Sigmoid colon (tissue), 7 donors: ENCODE data around the gene MYL10. TPM values are rescaled to one million over a fixed set of nuclear protein-coding genes. Genes with fewer than 3 reads are reported as not detected.

Source experiments
- DNase-seq: peaks from one replicate; pipeline ENCODE4 v3.0.0-alpha.2; 2019
- H3K27ac ChIP-seq, 4 donors: fragments of 200-600 bp; sonication (generic); one replicate each; pipeline ENCODE4 v1.5.1; 2016 to 2019; ENCODE audit warnings: mild to moderate bottlenecking in 1 of 4
- H3K27me3 ChIP-seq, 3 donors: fragments of 200-600 bp; sonication (generic); one replicate each; pipeline ENCODE4 v1.5.1; 2019; ENCODE audit warnings: mild to moderate bottlenecking in 1 of 3
- H3K36me3 ChIP-seq, 4 donors: fragments of 200-600 bp; sonication (generic); one replicate each; pipeline ENCODE4 v1.5.1; 2016 to 2019
- H3K4me1 ChIP-seq, 4 donors: fragments of 200-600 bp; sonication (generic); one replicate each; pipeline ENCODE4 v1.5.1; 2017 to 2019
- H3K4me3 ChIP-seq, 4 donors: fragments of 200-600 bp; sonication (generic); one replicate each; pipeline ENCODE4 v1.5.1; 2017 to 2019; ENCODE audit warnings: mild to moderate bottlenecking in 2 of 4, moderate library complexity in 1 of 4
- H3K9me3 ChIP-seq, 4 donors: fragments of 200-600 bp in 3 of 4; sonication (generic) in 3 of 4; one replicate each; pipeline versions ENCODE4 v1.5.1 to v1.6.1; 2013 to 2019
- EP300 ChIP-seq, 4 donors: sonication (generic); formaldehyde crosslinking; IDR thresholded peaks; one replicate each; pipeline ENCODE4 v1.6.1; 2017; ENCODE audit warnings: antibody characterized with exemption in 4 of 4
- POLR2A ChIP-seq, 2 donors: fragments of 450-650 bp; IDR thresholded peaks; one replicate each; pipeline ENCODE4 v1.6.1; 2016; ENCODE audit warnings: antibody characterized with exemption in 2 of 2, mild to moderate bottlenecking in 2 of 2, moderate library complexity in 2 of 2
- POLR2AphosphoS5 ChIP-seq, 4 donors: sonication (generic); formaldehyde crosslinking; IDR thresholded peaks; one replicate each; pipeline ENCODE4 v1.6.1; 2017; ENCODE audit warnings: antibody characterized with exemption in 4 of 4
- WGBS, 2 donors: extraction: QIAGEN DNeasy Blood & Tissue Kit; methylation state at CpG; one replicate each; pipeline ENCODE4 v1.1.7; 2013; 5-methylcytosine and 5-hydroxymethylcytosine counted together
- intact Hi-C: fragments of 100-400 bp; cut with DNase I; formaldehyde crosslinking; loops from one replicate; pipeline ENCODE4 v1.15.1; 2023
- polyA plus RNA-seq, 3 donors: library from polyadenylated mRNA; stranded (reverse); fragments of 200-250 nt; gene quantifications; one replicate each; pipeline ENCODE4 v1.2.3, GENCODE V29; 2013
- total RNA-seq, 4 donors: library from RNA; depleted of rRNA; stranded (reverse); fragments of >200 nt; gene quantifications; one replicate each; pipeline ENCODE4 v1.1.0, GENCODE V29; 2016
- TF ChIP-seq, protein P1 (sequence below), 4 experiments: fragments of 450-650 bp in 3 of 4; fragments of 200-600 bp in 1 of 4; IDR thresholded peaks; one replicate each; pipeline ENCODE4 v1.5.1; 2016 to 2019; ENCODE audit warnings: antibody characterized with exemption in 4 of 4, mild to moderate bottlenecking in 3 of 4, moderate library complexity in 2 of 4
- donor health status: healthy with polysubstance abuse.
- donor health status: Bipolar disorder and iron deficiency.
- donor health status: healthy.

MYL10 gene
- total and polyA plus RNA-seq, 7 donors, result not detected

DNA sequence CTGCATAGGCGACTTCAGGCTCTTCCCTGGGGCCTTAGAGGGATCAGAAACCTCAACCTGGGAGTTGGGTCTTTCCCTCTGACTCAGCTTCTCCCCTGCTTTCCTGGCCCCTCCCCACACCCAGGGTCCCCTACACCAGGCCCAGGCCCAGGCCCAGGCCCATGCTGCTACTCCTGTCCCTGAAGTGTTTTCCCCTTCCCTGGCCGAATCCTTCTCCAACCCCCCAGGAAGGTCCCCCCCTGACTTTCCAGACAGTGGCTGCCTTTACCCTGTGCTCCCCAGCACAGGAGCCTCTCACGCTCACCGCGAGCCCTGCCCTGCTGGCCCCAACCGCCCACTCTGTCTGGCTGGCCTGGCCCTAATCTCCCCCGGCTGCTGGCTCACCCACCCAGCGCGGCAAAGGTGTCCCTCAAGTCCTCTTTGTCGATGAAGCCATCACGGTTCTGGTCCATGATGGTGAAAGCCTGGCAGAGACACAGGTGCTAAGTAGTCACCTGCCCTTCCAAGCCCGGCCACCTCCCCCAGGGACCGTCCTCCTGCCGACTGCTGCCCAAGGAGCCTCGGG is 6.4 kb downstream of the MYL10 start:
- Histone ChIP-seq H3K36me3 (no peaks in the 10 kb centered on the region), H3K9me3 (no peaks in the 10 kb centered on the region), H3K27me3 (peaks cover 0 to 30% (median 0%) of the 10 kb centered on the region in 3 donors), H3K27ac (no peak overlapping the region), H3K4me1 (peaks cover 0 to 9% (median 4%) of the 10 kb centered on the region in 4 donors), H3K4me3 (no peak overlapping the region)
- TF ChIP-seq EP300 (IDR thresholded peaks at IDR 0.05) (no peak), POLR2AphosphoS5 (IDR thresholded peaks at IDR 0.05) (no peak), POLR2A (IDR thresholded peaks at IDR 0.05) (no peak)
- TF ChIP-seq, protein P1, sequence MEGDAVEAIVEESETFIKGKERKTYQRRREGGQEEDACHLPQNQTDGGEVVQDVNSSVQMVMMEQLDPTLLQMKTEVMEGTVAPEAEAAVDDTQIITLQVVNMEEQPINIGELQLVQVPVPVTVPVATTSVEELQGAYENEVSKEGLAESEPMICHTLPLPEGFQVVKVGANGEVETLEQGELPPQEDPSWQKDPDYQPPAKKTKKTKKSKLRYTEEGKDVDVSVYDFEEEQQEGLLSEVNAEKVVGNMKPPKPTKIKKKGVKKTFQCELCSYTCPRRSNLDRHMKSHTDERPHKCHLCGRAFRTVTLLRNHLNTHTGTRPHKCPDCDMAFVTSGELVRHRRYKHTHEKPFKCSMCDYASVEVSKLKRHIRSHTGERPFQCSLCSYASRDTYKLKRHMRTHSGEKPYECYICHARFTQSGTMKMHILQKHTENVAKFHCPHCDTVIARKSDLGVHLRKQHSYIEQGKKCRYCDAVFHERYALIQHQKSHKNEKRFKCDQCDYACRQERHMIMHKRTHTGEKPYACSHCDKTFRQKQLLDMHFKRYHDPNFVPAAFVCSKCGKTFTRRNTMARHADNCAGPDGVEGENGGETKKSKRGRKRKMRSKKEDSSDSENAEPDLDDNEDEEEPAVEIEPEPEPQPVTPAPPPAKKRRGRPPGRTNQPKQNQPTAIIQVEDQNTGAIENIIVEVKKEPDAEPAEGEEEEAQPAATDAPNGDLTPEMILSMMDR (IDR thresholded peaks at IDR 0.05), result no peak
- intact Hi-C loops, result no loop called here
- WGBS, 2 donors, result 92 to 93% methylated on average over 15 of the region's 15 CpGs
- DNase-seq, result no peak

DNA sequence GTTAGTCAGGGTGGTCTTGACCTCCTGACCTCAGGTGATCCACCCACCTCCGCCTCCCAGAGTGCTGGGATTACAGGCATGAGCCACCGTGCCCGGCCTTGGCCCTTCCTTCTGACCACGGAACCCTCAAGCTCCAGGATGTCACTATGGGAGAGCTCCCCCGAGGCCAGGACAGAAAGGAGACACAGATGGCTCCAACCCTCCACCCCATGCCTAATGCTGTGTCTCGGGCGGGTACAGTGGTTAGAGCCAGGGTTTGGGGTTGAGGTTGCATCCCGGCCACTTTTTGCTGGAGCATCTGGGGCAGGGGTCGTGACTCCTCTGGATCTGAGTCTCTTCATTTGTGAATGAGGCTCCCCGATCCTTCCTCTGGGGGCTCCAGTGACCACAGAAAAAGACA is 8.1 kb downstream of the MYL10 start:
- peaks cover 0 to 9% (median 4%) of the 10 kb centered on the region in 4 donors for H3K4me1 ChIP-seq
- H3K36me3 ChIP-seq, result no peaks in the 10 kb centered on the region
- DNase-seq, result no peak
- WGBS, 2 donors, result 90 to 92% methylated on average over 10 of the region's 10 CpGs
- no peak overlapping the region for H3K27ac ChIP-seq
- no peaks in the 10 kb centered on the region for H3K9me3 ChIP-seq
- intact Hi-C loops, result no loop called here
- H3K4me3 ChIP-seq, result no peak overlapping the region
- peaks cover 0 to 27% (median 0%) of the 10 kb centered on the region in 3 donors for H3K27me3 ChIP-seq
- TF ChIP-seq POLR2A (IDR thresholded peaks at IDR 0.05) (no peak), POLR2AphosphoS5 (IDR thresholded peaks at IDR 0.05) (no peak)

DNA sequence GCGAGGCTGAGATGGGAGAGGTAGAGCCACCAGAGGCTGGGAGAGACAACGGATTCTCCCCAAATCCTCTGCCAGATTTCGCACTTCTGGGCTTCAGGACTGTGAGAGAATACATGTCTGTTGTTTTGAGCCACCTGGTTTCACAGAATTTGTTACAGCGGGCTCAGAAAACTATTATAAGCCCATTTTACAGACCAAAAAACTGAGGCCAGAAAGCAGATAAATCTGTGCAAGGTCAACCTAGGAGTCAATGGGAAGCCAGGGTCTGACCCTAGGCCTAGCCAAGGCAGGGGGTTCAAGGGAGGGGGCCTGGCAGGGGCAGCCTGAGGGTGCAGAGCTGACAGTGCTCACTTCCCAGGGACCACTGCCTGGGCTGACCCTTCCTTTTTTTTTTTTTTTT is 8.7 kb downstream of the MYL10 start:
- Histone ChIP-seq H3K36me3 (no peaks in the 10 kb centered on the region), H3K27me3 (peaks cover 0 to 24% (median 0%) of the 10 kb centered on the region in 3 donors), H3K27ac (no peak overlapping the region), H3K4me3 (no peak overlapping the region), H3K4me1 (peaks cover 0 to 8% (median 2%) of the 10 kb centered on the region in 4 donors), H3K9me3 (no peaks in the 10 kb centered on the region)
- no peak for DNase-seq
- WGBS, 2 donors, result 77 to 86% methylated on average over 4 of the region's 4 CpGs
- intact Hi-C loops, result no loop called here
- TF ChIP-seq EP300 (IDR thresholded peaks at IDR 0.05), result no peak
- TF ChIP-seq, protein P1 (IDR thresholded peaks at IDR 0.05), result no peak

DNA sequence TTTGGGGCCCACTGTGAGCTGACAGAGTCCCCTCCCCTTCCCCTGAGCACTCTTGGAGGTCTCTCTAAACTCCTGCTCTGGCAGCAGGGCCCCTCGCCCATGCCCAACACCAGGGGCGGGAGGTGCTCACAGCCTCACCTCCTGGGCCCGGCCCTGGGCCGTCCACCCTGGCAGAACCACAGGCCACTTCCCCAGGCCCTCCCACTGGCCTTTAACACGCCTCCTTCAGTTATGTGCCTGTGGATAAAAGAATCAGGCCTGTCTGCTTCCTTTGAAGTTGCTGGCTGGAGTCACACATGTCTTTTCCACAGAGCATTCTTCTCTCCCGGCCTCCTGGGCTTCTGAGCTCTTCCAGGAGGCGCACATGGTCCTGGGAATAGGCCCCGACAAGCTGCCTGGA is 10.2 kb downstream of the MYL10 start:
- peaks cover 0 to 10% (median 0%) of the 10 kb centered on the region in 3 donors for H3K27me3 ChIP-seq
- no peaks in the 10 kb centered on the region for H3K9me3 ChIP-seq
- no peak for TF ChIP-seq POLR2AphosphoS5 (IDR thresholded peaks at IDR 0.05)
- TF ChIP-seq, protein P1 (IDR thresholded peaks at IDR 0.05), result no peak
- no peak for TF ChIP-seq EP300 (IDR thresholded peaks at IDR 0.05)
- no peak for TF ChIP-seq POLR2A (IDR thresholded peaks at IDR 0.05)
- H3K36me3 ChIP-seq, result no peaks in the 10 kb centered on the region
- DNase-seq, result no peak
- H3K27ac ChIP-seq, result no peak overlapping the region
- H3K4me3 ChIP-seq, result no peak overlapping the region
- intact Hi-C loops, result no loop called here
- no peaks in the 10 kb centered on the region for H3K4me1 ChIP-seq
- WGBS, 2 donors, result 69 to 76% methylated on average over 8 of the region's 8 CpGs

DNA sequence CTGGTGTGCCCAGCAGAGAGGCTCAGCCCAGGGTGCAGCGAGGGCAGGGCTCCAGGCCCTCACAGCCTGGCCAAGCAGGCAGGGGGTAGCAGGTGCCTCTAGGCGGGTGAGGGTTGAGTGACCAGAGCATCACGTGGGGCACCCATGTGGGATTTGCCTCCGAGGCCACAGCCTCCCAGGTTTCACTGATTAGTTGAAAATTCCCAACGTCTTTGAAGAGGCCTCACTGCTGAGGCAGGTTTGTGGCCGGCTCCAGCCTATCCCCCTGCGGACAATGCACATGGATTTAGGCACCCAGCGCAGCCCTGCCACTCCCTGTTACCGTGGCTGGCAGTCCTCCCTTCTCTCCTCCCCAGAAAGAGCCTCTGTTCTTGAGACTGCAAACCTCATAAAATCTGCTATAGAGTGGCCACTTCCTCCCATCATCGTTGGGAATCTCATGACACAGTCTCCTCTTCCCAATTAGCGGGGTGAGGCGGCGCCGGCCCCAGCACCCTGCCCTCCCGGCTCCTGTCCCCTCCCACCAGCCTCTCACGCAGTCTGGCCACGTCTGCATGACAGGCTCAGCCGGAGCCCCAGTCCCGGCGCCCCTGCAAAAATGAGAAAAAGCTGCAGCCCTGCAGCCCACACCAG is 10.8 kb downstream of the MYL10 start:
- no peaks in the 10 kb centered on the region for H3K9me3 ChIP-seq
- intact Hi-C loops, result no loop called here
- no peaks in the 10 kb centered on the region for H3K36me3 ChIP-seq
- H3K27ac ChIP-seq, result no peak overlapping the region
- no peak for DNase-seq
- H3K4me1 ChIP-seq, result no peaks in the 10 kb centered on the region
- TF ChIP-seq POLR2A (IDR thresholded peaks at IDR 0.05), result no peak
- no peak for TF ChIP-seq EP300 (IDR thresholded peaks at IDR 0.05)
- TF ChIP-seq, protein P1 (IDR thresholded peaks at IDR 0.05), result no peak
- no peak for TF ChIP-seq POLR2AphosphoS5 (IDR thresholded peaks at IDR 0.05)
- peaks cover 0 to 10% (median 0%) of the 10 kb centered on the region in 3 donors for H3K27me3 ChIP-seq
- WGBS, 2 donors, result 28 to 70% methylated on average over 20 of the region's 20 CpGs
- H3K4me3 ChIP-seq, result no peak overlapping the region
